Endothelial cell (in vitro differentiated cells): ENCODE results near the gene CHN2. TPM values are rescaled to one million over a fixed set of nuclear protein-coding genes. Genes with fewer than 3 reads are reported as not detected.
A peak's percentile ranks its signal among the peaks of the same experiment; 100 is the strongest.
"Not testable (repeated sequence)": the region's sequence is repeated elsewhere in the genome, so short reads cannot be mapped to it uniquely, and the experiment has no call there.

Source experiments
- DNase-seq: peaks from one replicate; pipeline ENCODE4 v3.0.0; 2021; ENCODE audit warnings: low spot score
- H3K27ac Mint-ChIP-seq: one replicate; pipeline ENCODE4 v1.8.0; 2021; ENCODE audit warnings: mixed read lengths, inconsistent platforms; ENCODE audit not compliant: unreplicated experiment
- H3K27me3 Mint-ChIP-seq: one replicate; pipeline ENCODE4 v1.8.0; 2021; ENCODE audit warnings: mild to moderate bottlenecking, moderate library complexity, mixed read lengths, inconsistent platforms; ENCODE audit not compliant: unreplicated experiment
- H3K36me3 Mint-ChIP-seq: one replicate; pipeline ENCODE4 v1.8.0; 2021; ENCODE audit warnings: mild to moderate bottlenecking, low read depth, mixed read lengths, inconsistent platforms; ENCODE audit not compliant: unreplicated experiment
- H3K4me1 Mint-ChIP-seq: one replicate; pipeline ENCODE4 v1.8.0; 2021; ENCODE audit warnings: mild to moderate bottlenecking, mixed read lengths, inconsistent platforms; ENCODE audit not compliant: unreplicated experiment
- H3K4me3 Mint-ChIP-seq: one replicate; pipeline ENCODE4 v1.8.0; 2021; ENCODE audit warnings: mild to moderate bottlenecking, mixed read lengths, inconsistent platforms; ENCODE audit not compliant: unreplicated experiment
- H3K9me3 Mint-ChIP-seq: one replicate; pipeline ENCODE4 v1.8.0; 2021; ENCODE audit warnings: mixed read lengths, inconsistent platforms; ENCODE audit not compliant: unreplicated experiment
- total RNA-seq: library from RNA; stranded (reverse); fragmentation: NEBNext Ultra II Directional; extraction: Animal tissue kit (Norgen Biotek cat#: 25700); gene quantifications from one replicate; pipeline ENCODE4 v1.2.1, GENCODE V29; 2021; ENCODE audit not compliant: unreplicated experiment
- TF ChIP-seq, protein P1 (sequence below): fragments of 200-600 bp; sonication (generic); IDR thresholded peaks from one replicate; pipeline ENCODE4 v1.5.0; 2021; ENCODE audit warnings: antibody characterized with exemption; ENCODE audit not compliant: unreplicated experiment

CHN2 gene
- total RNA-seq, 1 donor from 2014 or later: 3.4 TPM

DNA sequence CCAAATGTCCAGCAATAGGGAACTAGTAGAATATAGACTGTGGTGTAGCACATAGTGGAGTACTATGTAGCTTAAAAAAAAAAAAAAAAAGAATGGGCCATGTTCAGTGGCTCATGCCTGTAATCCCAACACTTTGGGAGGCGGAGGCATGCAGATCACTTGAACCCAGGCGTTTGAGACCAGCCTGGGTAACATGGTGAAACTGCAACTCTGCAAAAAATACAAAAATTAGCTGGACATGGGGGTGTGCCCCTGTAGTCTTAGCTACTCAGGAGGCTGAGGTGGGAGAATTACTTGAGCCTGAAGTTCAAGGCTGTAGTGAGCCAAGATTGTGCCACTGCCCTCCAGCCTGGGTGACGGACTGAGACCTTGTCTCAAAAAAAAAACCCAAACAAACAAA lies 64.4 kb downstream of the CHN2 start:
- TF ChIP-seq, protein P1, sequence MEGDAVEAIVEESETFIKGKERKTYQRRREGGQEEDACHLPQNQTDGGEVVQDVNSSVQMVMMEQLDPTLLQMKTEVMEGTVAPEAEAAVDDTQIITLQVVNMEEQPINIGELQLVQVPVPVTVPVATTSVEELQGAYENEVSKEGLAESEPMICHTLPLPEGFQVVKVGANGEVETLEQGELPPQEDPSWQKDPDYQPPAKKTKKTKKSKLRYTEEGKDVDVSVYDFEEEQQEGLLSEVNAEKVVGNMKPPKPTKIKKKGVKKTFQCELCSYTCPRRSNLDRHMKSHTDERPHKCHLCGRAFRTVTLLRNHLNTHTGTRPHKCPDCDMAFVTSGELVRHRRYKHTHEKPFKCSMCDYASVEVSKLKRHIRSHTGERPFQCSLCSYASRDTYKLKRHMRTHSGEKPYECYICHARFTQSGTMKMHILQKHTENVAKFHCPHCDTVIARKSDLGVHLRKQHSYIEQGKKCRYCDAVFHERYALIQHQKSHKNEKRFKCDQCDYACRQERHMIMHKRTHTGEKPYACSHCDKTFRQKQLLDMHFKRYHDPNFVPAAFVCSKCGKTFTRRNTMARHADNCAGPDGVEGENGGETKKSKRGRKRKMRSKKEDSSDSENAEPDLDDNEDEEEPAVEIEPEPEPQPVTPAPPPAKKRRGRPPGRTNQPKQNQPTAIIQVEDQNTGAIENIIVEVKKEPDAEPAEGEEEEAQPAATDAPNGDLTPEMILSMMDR: no peak
- H3K4me1 Mint-ChIP-seq: no peaks in the 10 kb centered on the region

DNA sequence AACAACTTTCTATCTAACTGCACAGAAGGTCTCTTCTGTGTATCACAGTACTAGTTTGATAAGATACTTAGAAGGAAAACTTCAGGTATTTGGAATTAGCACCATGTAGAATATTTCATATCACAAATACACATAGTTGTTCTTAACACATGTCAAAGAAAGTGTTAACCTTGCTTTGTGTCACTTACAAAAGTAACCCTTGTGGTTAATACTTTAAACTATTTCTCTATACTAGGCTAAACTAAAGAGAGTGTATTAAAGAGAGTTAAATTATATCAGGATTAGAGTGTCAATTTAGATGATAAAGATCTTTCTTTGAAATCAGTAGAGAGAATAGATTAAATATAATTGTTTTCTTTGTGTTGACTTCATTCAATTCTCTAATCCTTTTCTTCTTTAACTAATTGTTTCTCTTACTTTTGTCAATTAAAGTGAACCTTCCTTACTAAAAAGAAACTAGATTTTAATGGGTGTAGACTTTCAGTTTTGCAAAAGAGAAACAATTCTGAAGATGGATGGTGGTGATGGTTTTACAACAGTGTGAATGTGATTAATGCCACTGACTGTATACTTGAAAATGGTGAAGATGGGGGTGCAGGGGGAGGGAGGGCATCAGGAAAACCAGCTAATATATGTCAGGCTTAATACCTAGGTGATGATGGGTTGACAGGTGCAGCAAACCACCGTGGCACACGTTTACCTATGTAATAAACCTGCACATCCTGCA lies 67.8 kb downstream of the CHN2 start:
- Mint-ChIP-seq H3K9me3 (no peaks in the 10 kb centered on the region), H3K4me1 (peaks cover 11% of the 10 kb centered on the region), H3K27ac (no peak overlapping the region), H3K36me3 (peaks cover 4% of the 10 kb centered on the region), H3K4me3 (no peak overlapping the region), H3K27me3 (peaks cover 9% of the 10 kb centered on the region)
- TF ChIP-seq, protein P1: no peak
- no peak for DNase-seq

More for the DNA sequence above, 64.4 kb downstream of the CHN2 start:
- Mint-ChIP-seq H3K9me3 (no peaks in the 10 kb centered on the region), H3K36me3 (no peaks in the 10 kb centered on the region), H3K27ac (no peak overlapping the region), H3K4me3 (no peak overlapping the region), H3K27me3 (peaks cover 5% of the 10 kb centered on the region)
- DNase-seq: no peak

DNA sequence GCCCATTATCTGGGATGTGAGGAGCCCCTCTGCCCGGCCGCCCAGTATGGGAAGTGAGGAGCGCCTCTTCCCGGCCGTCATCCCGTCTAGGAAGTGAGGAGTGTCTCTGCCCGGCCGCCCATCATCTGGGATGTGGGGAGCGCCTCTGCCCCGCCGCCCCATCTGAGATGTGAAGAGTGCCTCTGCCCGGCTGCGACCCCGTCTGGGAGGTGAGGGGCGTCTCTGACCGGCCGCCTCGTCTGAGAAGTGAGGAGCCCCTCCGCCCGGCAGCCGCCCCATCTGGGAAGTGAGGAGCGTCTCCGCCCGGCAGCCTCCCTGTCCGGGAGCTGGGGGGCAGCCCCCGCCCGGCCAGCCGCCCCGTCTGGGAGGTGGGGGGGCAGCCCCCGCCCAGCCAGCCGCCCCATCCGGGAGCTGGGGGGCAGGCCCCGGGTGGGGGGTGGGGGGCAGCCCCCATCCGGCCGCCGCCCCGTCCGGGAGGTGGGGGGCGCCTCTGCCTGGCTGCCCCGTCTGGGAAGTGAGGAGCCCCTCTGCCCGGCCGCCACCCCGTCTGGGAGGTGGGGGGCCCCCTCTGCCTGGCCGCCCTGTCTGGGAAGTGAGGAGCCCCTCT lies 69.1 kb downstream of the CHN2 start:
- not testable (repeated sequence) for DNase-seq, H3K4me3 Mint-ChIP-seq, H3K27ac Mint-ChIP-seq, H3K36me3 Mint-ChIP-seq, H3K9me3 Mint-ChIP-seq, H3K27me3 Mint-ChIP-seq
- peaks cover 11% of the 10 kb centered on the region for H3K4me1 Mint-ChIP-seq

DNA sequence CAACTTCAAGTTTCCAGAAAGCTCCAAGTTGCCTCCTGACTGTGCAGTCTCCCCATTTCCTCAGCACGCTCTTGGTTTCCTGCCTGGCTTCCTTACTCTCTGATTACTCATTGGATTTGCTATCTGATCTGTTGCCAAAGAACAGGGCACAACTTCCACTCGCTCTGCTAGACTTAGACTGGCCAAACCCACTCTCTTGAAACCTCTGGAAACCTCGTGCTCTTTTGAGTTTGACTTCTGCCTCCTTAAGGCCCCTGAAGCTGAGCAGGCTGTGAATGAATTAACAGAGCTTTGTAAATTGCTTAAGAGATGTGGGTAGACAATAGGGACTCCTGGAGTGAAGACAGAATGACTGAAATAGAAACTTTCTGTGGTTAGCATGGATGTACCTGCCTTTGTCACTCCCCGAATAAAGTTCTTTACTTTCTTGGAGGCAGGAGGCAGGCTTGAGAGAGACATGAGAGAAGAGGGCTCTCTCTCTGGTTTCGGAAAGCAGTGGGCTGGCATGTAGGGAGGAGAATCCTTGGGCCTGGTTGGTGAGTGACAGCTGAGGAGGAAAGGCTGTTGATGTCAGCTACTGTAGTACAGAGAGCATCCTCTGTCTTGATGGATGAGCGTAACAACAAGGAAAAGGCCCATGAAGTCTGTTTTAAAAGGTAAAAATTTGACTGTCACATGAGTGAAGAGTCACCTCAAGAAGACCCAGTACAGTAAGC lies 70.8 kb downstream of the CHN2 start:
- TF ChIP-seq, protein P1: no peak
- H3K4me1 Mint-ChIP-seq: peaks cover 11% of the 10 kb centered on the region
- peak; percentile 13 for DNase-seq
- H3K9me3 Mint-ChIP-seq: no peaks in the 10 kb centered on the region
- H3K4me3 Mint-ChIP-seq: no peak overlapping the region
- peaks cover 6% of the 10 kb centered on the region for H3K27me3 Mint-ChIP-seq
- peaks cover 4% of the 10 kb centered on the region for H3K36me3 Mint-ChIP-seq
- peak overlapping the region; percentile 61 for H3K27ac Mint-ChIP-seq

DNA sequence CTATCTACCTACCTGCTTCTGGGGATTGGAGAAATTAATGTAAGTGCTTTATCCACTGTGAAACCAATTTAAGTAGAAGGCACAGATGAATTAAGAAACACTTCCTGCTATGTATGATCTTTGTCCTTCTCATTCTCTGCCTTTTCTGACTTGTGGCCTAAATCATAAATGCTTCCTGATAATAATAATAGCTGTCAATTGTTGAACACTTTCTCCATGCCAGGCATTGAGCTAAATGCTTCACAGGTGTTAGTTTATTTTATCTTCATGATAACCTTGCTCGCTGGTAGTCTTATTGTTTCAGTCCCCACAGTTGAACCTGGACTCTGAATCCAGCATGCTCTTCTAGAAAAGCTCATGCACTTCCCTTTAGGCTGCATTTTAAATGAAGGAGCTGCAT lies 75.4 kb downstream of the CHN2 start:
- Mint-ChIP-seq H3K4me3 (no peak overlapping the region), H3K27me3 (peaks cover 5% of the 10 kb centered on the region), H3K4me1 (peaks cover 18% of the 10 kb centered on the region), H3K36me3 (no peaks in the 10 kb centered on the region), H3K27ac (no peak overlapping the region), H3K9me3 (no peaks in the 10 kb centered on the region)
- DNase-seq: no peak
- TF ChIP-seq, protein P1: no peak
